Muscle of leg (tissue), 11 donors: ENCODE results near the gene MRPS14. TPM values are rescaled to one million over a fixed set of nuclear protein-coding genes. Genes with fewer than 3 reads are reported as not detected.

Source experiments
- DNase-seq: peaks from one replicate; pipeline ENCODE4 v3.0.0; 2013
- H3K27ac ChIP-seq: one replicate; pipeline ENCODE4 v1.5.1; 2013; ENCODE audit warnings: mild to moderate bottlenecking, low read length, control low read depth
- H3K27me3 ChIP-seq: one replicate; pipeline ENCODE4 v1.6.1; 2013; ENCODE audit warnings: low read length; ENCODE audit not compliant: control insufficient read depth, insufficient read depth
- H3K36me3 ChIP-seq: one replicate; pipeline ENCODE4 v1.6.1; 2013; ENCODE audit warnings: low read length; ENCODE audit not compliant: control insufficient read depth, insufficient read depth
- H3K4me1 ChIP-seq: one replicate; pipeline ENCODE4 v1.6.1; 2013; ENCODE audit warnings: low read length; ENCODE audit not compliant: control insufficient read depth, insufficient read depth
- H3K4me3 ChIP-seq: one replicate; pipeline ENCODE4 v1.5.1; 2013; ENCODE audit warnings: low read length, control low read depth
- H3K9me3 ChIP-seq: replicated peaks from 2 replicates; pipeline ENCODE4 v1.6.1; 2013; ENCODE audit warnings: low read depth, low read length; ENCODE audit not compliant: control insufficient read depth
- WGBS: methylation state at CpG from one replicate; pipeline ENCODE4 v1.1.5; 2013; ENCODE audit warnings: missing lambda C conversion rate; ENCODE audit not compliant: insufficient coverage; 5-methylcytosine and 5-hydroxymethylcytosine counted together
- polyA plus RNA-seq, 8 donors: library from polyadenylated mRNA; unstranded; fragments of 120-200 nt; gene quantifications; one replicate each; pipeline versions ENCODE4 v1.2.1 to v1.2.3, GENCODE V29; 2013; ENCODE audit warnings: inconsistent platforms in 1 of 8, low replicate concordance in 1 of 8; ENCODE audit not compliant: insufficient read length in 8 of 8, insufficient read depth in 1 of 8
- total RNA-seq: library from RNA; stranded (reverse); fragments of 120-200 nt; gene quantifications from one replicate; pipeline ENCODE4 v1.2.4, GENCODE V29; 2013

Gene MRPS14
- total and polyA plus RNA-seq, 9 donors, result 24.5 to 29.4 (median 26.2) TPM

- no peak for DNase-seq
Observed at GRCh38 chr1:174991473-174991872, 31.8 kb downstream of the MRPS14 start.

DNA sequence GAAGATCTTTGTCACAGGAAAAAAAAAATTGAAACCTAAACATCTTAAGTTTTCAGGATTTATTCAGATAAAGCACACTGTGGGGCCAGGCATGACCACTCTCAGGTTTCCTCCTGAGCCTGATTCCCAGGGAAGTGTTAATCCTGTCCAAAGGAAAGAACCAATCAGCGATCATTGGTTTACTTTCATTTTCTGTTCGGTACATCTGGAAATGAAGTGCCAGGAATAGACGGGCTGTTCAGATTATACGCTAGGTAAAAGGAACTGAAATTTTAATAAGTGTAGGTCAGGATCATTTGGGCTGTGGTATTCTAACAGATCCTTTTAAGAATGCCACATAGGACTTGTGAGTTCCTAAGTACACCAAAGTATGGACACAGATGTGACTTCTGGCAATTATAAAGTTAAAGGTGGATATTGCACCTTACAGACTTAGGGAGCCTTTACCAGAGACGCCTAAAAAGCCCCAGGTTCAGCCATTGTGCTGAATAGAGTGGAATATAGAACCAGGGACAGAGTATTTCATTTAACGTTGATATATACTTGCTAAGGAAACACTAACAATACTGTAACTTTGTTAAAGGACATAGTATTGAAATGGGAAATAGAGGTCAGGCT, 32.7 kb downstream of the MRPS14 start:
- H3K4me1 ChIP-seq, result peaks cover 3% of the 10 kb centered on the region
- H3K36me3 ChIP-seq, result no peaks in the 10 kb centered on the region
- WGBS, result 38% methylated on average over 2 of the region's 6 CpGs
- no peaks in the 10 kb centered on the region for H3K9me3 ChIP-seq
- peak overlapping the region; percentile 88 for H3K27ac ChIP-seq
- peak overlapping the region; percentile 43 for H3K4me3 ChIP-seq
- peak; percentile 91 for DNase-seq
- no peaks in the 10 kb centered on the region for H3K27me3 ChIP-seq

More at GRCh38 chr1:174991473-174991872, 31.8 kb downstream of the MRPS14 start:
- Histone ChIP-seq H3K27me3 (no peaks in the 10 kb centered on the region), H3K36me3 (no peaks in the 10 kb centered on the region), H3K27ac (no peak overlapping the region), H3K4me1 (peaks cover 3% of the 10 kb centered on the region), H3K9me3 (no peaks in the 10 kb centered on the region), H3K4me3 (no peak overlapping the region)
- WGBS, result no CpG with 5 or more reads among the region's 1 CpG

GRCh38 chr1:174989536-174990220, 33.5 kb downstream of the MRPS14 start:
- peak; percentile 82 for DNase-seq
- Histone ChIP-seq H3K27me3 (no peaks in the 10 kb centered on the region), H3K36me3 (no peaks in the 10 kb centered on the region), H3K9me3 (no peaks in the 10 kb centered on the region), H3K4me1 (peaks cover 3% of the 10 kb centered on the region), H3K27ac (peak overlapping the region; percentile 88), H3K4me3 (no peak overlapping the region)
- 35% methylated on average over 3 of the region's 5 CpGs for WGBS

GRCh38 chr1:174988986-174989385, 34.2 kb downstream of the MRPS14 start:
- Histone ChIP-seq H3K27me3 (no peaks in the 10 kb centered on the region), H3K9me3 (no peaks in the 10 kb centered on the region), H3K4me1 (peaks cover 3% of the 10 kb centered on the region), H3K4me3 (no peak overlapping the region), H3K36me3 (no peaks in the 10 kb centered on the region), H3K27ac (no peak overlapping the region)
- DNase-seq, result no peak
- WGBS, result 100% methylated on average over 1 of the region's 3 CpGs

DNA sequence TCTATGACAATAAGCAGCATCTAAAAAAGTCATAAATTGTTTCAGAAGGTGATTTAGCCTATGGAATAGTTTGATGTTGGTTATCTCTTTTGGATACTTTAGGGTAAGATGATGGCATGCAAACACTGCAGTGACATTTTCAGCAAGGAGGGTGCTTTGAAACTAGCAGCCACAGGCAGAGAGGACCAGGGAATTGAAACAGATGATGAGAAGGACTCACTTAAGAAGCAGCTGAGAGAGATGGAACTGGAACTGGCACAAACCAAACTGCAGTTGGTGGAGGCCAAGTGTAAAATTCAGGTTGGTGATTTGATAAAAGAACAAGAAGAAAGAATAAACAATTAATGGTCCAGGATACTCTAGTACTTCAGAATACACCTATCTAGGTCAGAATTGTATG, 34.7 kb downstream of the MRPS14 start:
- no peak overlapping the region for H3K27ac ChIP-seq
- peaks cover 3% of the 10 kb centered on the region for H3K4me1 ChIP-seq
- H3K4me3 ChIP-seq, result no peak overlapping the region
- DNase-seq, result no peak
- no peaks in the 10 kb centered on the region for H3K9me3 ChIP-seq
- no peaks in the 10 kb centered on the region for H3K36me3 ChIP-seq
- H3K27me3 ChIP-seq, result no peaks in the 10 kb centered on the region

DNA sequence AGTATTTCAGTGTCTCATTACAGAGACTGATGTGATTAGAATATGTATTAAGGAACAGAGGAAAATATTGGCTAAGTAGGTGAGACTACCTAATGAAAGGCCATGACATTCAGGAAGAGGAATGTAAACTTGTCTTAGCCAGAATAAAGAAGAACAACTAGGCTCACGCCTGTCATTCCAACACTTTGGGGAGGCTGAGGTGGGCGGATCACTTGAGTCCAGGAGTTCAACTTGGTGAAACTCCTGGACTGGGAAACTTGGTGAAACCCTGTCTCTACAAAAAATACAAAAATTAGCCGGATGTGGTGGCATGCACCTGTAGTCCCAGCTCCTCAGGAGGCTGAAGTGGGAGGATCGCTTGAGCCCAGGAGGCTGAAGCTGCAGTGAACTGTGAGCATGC, 38.3 kb downstream of the MRPS14 start:
- 100% methylated on average over 3 of the region's 4 CpGs for WGBS
- no peak overlapping the region for H3K4me3 ChIP-seq
- no peak overlapping the region for H3K27ac ChIP-seq
- no peaks in the 10 kb centered on the region for H3K9me3 ChIP-seq
- H3K4me1 ChIP-seq, result peaks cover 3% of the 10 kb centered on the region
- H3K36me3 ChIP-seq, result peaks cover 2% of the 10 kb centered on the region
- no peaks in the 10 kb centered on the region for H3K27me3 ChIP-seq
- no peak for DNase-seq

GRCh38 chr1:174982971-174983689, 40.1 kb downstream of the MRPS14 start:
- peak; percentile 57 for DNase-seq
- Histone ChIP-seq H3K4me3 (no peak overlapping the region), H3K9me3 (no peaks in the 10 kb centered on the region), H3K27ac (no peak overlapping the region), H3K4me1 (no peaks in the 10 kb centered on the region), H3K36me3 (peaks cover 4% of the 10 kb centered on the region), H3K27me3 (no peaks in the 10 kb centered on the region)

GRCh38 chr1:174976436-174977108, 46.7 kb downstream of the MRPS14 start:
- Histone ChIP-seq H3K4me1 (no peaks in the 10 kb centered on the region), H3K27ac (no peak overlapping the region)
- 100% methylated on average over 1 of the region's 4 CpGs for WGBS

DNA sequence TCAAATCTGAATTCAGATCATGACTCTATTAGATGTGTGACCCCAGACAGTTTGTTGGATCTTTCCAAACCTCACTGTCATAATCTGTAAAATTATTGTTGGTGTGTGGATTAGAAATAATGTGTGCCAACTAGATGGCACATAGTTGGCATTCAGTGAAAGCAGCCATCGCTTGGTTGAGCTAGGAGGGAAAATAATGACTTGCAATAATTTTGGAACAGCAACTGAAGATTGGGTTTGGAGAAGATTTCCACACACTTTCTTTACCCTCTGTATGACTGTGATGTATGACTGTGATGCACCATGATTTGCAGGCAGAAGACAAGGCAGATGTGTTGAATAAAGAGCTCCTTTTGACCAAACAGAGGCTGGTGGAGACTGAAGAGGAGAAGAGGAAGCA, 47.5 kb downstream of the MRPS14 start:
- no peak overlapping the region for H3K4me3 ChIP-seq
- no peaks in the 10 kb centered on the region for H3K27me3 ChIP-seq
- no CpG with 5 or more reads among the region's 1 CpG for WGBS
- no peak for DNase-seq
- no peak overlapping the region for H3K27ac ChIP-seq
- no peaks in the 10 kb centered on the region for H3K9me3 ChIP-seq
- H3K4me1 ChIP-seq, result no peaks in the 10 kb centered on the region
- H3K36me3 ChIP-seq, result peaks cover 2% of the 10 kb centered on the region

More at GRCh38 chr1:174976436-174977108, 46.7 kb downstream of the MRPS14 start:
- DNase-seq, result no peak
- Histone ChIP-seq H3K27me3 (no peaks in the 10 kb centered on the region), H3K9me3 (no peaks in the 10 kb centered on the region), H3K4me3 (no peak overlapping the region), H3K36me3 (peaks cover 2% of the 10 kb centered on the region)

- no peaks in the 10 kb centered on the region for H3K4me1 ChIP-seq
- peaks cover 2% of the 10 kb centered on the region for H3K36me3 ChIP-seq
- H3K4me3 ChIP-seq, result no peak overlapping the region
- H3K27me3 ChIP-seq, result no peaks in the 10 kb centered on the region
- DNase-seq, result peak; percentile 67
- H3K9me3 ChIP-seq, result no peaks in the 10 kb centered on the region
- H3K27ac ChIP-seq, result no peak overlapping the region
- 26% methylated on average over 2 of the region's 2 CpGs for WGBS
Observed at GRCh38 chr1:174974711-174975119, 48.5 kb downstream of the MRPS14 start.
